Erythroblast (primary cell): Measurements from ENCODE around the gene TEX101.

Source experiments
- GATA1 ChIP-seq: IDR thresholded peaks from 2 replicates; pipeline ENCODE4 v1.6.1; 2011; ENCODE audit warnings: low read depth, mild to moderate bottlenecking, control low read depth, low read length, moderate library complexity
- POLR2A ChIP-seq: IDR thresholded peaks from 2 replicates; pipeline ENCODE4 v1.6.1; 2011; ENCODE audit warnings: mild to moderate bottlenecking, low read length

DNA sequence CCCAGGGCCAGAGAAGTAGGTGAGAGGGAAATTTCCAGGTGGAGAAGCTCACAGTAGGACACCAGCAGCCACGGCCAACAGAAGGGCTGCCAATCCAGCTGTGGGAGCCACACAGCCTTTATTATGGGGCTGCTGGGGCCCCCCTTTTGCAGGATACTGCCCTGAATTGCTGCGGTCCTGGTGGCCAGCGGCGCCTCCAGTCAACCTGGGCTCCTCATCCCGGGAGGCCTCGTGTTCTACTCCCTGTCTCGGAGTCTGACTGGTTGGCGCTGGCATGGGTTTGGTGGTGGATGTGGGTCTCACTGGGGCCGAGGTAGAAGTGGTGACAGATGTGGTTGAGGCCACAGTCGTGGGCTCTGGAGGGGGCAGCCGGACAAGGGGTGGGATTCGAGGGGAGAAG lies 46.6 kb downstream of the TEX101 start:
- TF ChIP-seq POLR2A (no peak), GATA1 (no peak)
